Esophagus squamous epithelium (tissue), 5 donors: ENCODE results near the gene CD180. TPM values are rescaled to one million over a fixed set of nuclear protein-coding genes. Genes with fewer than 3 reads are reported as not detected.
A peak's percentile ranks its signal among the peaks of the same experiment; 100 is the strongest.

Experiments used
- DNase-seq: peaks from one replicate; lab custom pipeline; 2025; lab: John Stamatoyannopoulos, UW
- H3K27ac ChIP-seq, 4 donors: fragments of 200-600 bp; sonication (generic); one replicate each; pipeline ENCODE4 v1.5.1; 2016 to 2019; ENCODE audit warnings: mild to moderate bottlenecking in 1 of 4
- H3K27me3 ChIP-seq, 4 donors: fragments of 200-600 bp; sonication (generic); 1 replicate in 3 of 4; 2 replicates in 1 of 4; pipeline versions ENCODE4 v1.5.1 to v1.6.0; 2017 to 2021; ENCODE audit warnings: antibody characterized with exemption in 1 of 4
- H3K36me3 ChIP-seq, 3 donors: fragments of 200-600 bp; sonication (generic); one replicate each; pipeline ENCODE4 v1.5.1; 2016 to 2019
- H3K4me1 ChIP-seq, 3 donors: fragments of 200-600 bp; sonication (generic); one replicate each; pipeline ENCODE4 v1.5.1; 2017 to 2019
- H3K4me3 ChIP-seq, 4 donors: fragments of 200-600 bp; sonication (generic); 1 replicate in 3 of 4; 2 replicates in 1 of 4; pipeline ENCODE4 v1.5.1; 2016 to 2019; ENCODE audit warnings: mild to moderate bottlenecking in 2 of 4, moderate library complexity in 1 of 4
- H3K9me3 ChIP-seq, 3 donors: fragments of 200-600 bp; sonication (generic); one replicate each; pipeline ENCODE4 v1.5.1; 2016 to 2019
- CTCF ChIP-seq, 6 experiments: fragments of 450-650 bp in 4 of 6; fragments of 200-600 bp in 2 of 6; sonication (generic) in 2 of 6; IDR thresholded peaks; one replicate each; pipeline ENCODE4 v1.5.1; 2016 to 2019; ENCODE audit warnings: antibody characterized with exemption in 6 of 6, mild to moderate bottlenecking in 4 of 6, moderate library complexity in 4 of 6
- POLR2A ChIP-seq, 4 donors: fragments of 450-650 bp; IDR thresholded peaks; one replicate each; pipeline ENCODE4 v1.6.1; 2017; ENCODE audit warnings: antibody characterized with exemption in 4 of 4, mild to moderate bottlenecking in 4 of 4, moderate library complexity in 3 of 4
- WGBS, 2 donors: methylation state at CpG; one replicate each; pipeline ENCODE4 v1.1.5; 2018; 5-methylcytosine and 5-hydroxymethylcytosine counted together
- intact Hi-C: fragments of 100-400 bp; cut with DNase I; formaldehyde crosslinking; loops from one replicate; pipeline ENCODE4 v1.15.0; 2022
- total RNA-seq, 4 donors: library from RNA; depleted of rRNA; stranded (reverse); fragments of >200 nt; gene quantifications; one replicate each; pipeline ENCODE4 v1.1.0, GENCODE V29; 2016
- donor health status: DM: yes; HTN: yes; CAD: no.

Gene CD180
- total RNA-seq, 4 donors from 2014 or later: 0.13 to 1.3 (median 0.95) TPM; not detected in 1

- no peak for TF ChIP-seq POLR2A (IDR thresholded peaks at IDR 0.05)
- no peak for TF ChIP-seq CTCF (IDR thresholded peaks at IDR 0.05)
- H3K9me3 ChIP-seq: no peaks in the 10 kb centered on the region
- no peaks in the 10 kb centered on the region for H3K27me3 ChIP-seq
- H3K27ac ChIP-seq: peak overlapping the region in 1 of 4 donors; percentile 21
- peak overlapping the region in 1 of 4 donors; percentile 35 for H3K4me3 ChIP-seq
- 59 to 88% methylated on average over 6 to 7 of the region's 7 CpGs for WGBS, 2 donors
- DNase-seq: no peak
- H3K4me1 ChIP-seq: peaks cover 0 to 14% (median 11%) of the 10 kb centered on the region in 3 donors
- intact Hi-C loops: no loop called here
- no peaks in the 10 kb centered on the region for H3K36me3 ChIP-seq
These were observed 958 bp downstream of the CD180 start for GRCh38 chr5:67195406-67196275.

GRCh38 chr5:67194166-67194565 is 2.4 kb downstream of the CD180 start:
- intact Hi-C loops: no loop called here
- 62 to 90% methylated on average over 3 of the region's 3 CpGs for WGBS, 2 donors
- Histone ChIP-seq H3K4me3 (no peak overlapping the region), H3K9me3 (no peaks in the 10 kb centered on the region), H3K27me3 (no peaks in the 10 kb centered on the region), H3K36me3 (no peaks in the 10 kb centered on the region), H3K27ac (peak overlapping the region in 3 of 4 donors; percentile 16 to 29 (median 22)), H3K4me1 (peaks cover 0 to 14% (median 11%) of the 10 kb centered on the region in 3 donors)
- DNase-seq: no peak
- TF ChIP-seq POLR2A (IDR thresholded peaks at IDR 0.05): no peak
- TF ChIP-seq CTCF (IDR thresholded peaks at IDR 0.05): no peak

GRCh38 chr5:67193439-67193807 is 3.2 kb downstream of the CD180 start:
- H3K27ac ChIP-seq: peak overlapping the region in 3 of 4 donors; percentile 16 to 59 (median 29)
- no peaks in the 10 kb centered on the region for H3K27me3 ChIP-seq
- no peak overlapping the region for H3K4me3 ChIP-seq
- 31 to 39% methylated on average over 2 of the region's 2 CpGs for WGBS, 2 donors
- H3K4me1 ChIP-seq: peaks cover 0 to 14% (median 11%) of the 10 kb centered on the region in 3 donors
- H3K9me3 ChIP-seq: no peaks in the 10 kb centered on the region
- DNase-seq: no peak
- intact Hi-C loops: no loop called here
- no peak for TF ChIP-seq POLR2A (IDR thresholded peaks at IDR 0.05)
- TF ChIP-seq CTCF (IDR thresholded peaks at IDR 0.05): no peak
- no peaks in the 10 kb centered on the region for H3K36me3 ChIP-seq

- Histone ChIP-seq H3K4me1 (peaks cover 0 to 14% (median 11%) of the 10 kb centered on the region in 3 donors), H3K36me3 (no peaks in the 10 kb centered on the region), H3K27me3 (no peaks in the 10 kb centered on the region), H3K9me3 (no peaks in the 10 kb centered on the region), H3K27ac (peak overlapping the region in 3 of 4 donors; percentile 16 to 59 (median 29)), H3K4me3 (peak overlapping the region in 1 of 4 donors; percentile 17)
- intact Hi-C loops: no loop called here
- 55 to 59% methylated on average over 9 of the region's 9 CpGs for WGBS, 2 donors
- TF ChIP-seq CTCF (IDR thresholded peaks at IDR 0.05): no peak
- no peak for TF ChIP-seq POLR2A (IDR thresholded peaks at IDR 0.05)
- DNase-seq: no peak
These were observed 3.7 kb downstream of the CD180 start for GRCh38 chr5:67192719-67193438.

- H3K4me1 ChIP-seq: peaks cover 0 to 14% (median 7%) of the 10 kb centered on the region in 3 donors
- no peak for TF ChIP-seq CTCF (IDR thresholded peaks at IDR 0.05)
- no peak for TF ChIP-seq POLR2A (IDR thresholded peaks at IDR 0.05)
These were observed 5.7 kb downstream of the CD180 start for GRCh38 chr5:67190861-67191260.

More at GRCh38 chr5:67190861-67191260, 5.7 kb downstream of the CD180 start:
- Histone ChIP-seq H3K27ac (no peak overlapping the region), H3K36me3 (no peaks in the 10 kb centered on the region), H3K9me3 (no peaks in the 10 kb centered on the region), H3K4me3 (no peak overlapping the region), H3K27me3 (no peaks in the 10 kb centered on the region)
- WGBS, 2 donors: 61 to 64% methylated on average over 4 to 5 of the region's 5 CpGs
- no peak for DNase-seq
- intact Hi-C loops: no loop called here
